ENCODE data around the gene NPLOC4. TPM values are rescaled to one million over a fixed set of nuclear protein-coding genes. Genes with fewer than 3 reads are reported as not detected.
A peak's percentile ranks its signal among the peaks of the same experiment; 100 is the strongest.

NPLOC4 gene
- total RNA-seq, 1 donor from 2014 or later = 102 TPM

DNA sequence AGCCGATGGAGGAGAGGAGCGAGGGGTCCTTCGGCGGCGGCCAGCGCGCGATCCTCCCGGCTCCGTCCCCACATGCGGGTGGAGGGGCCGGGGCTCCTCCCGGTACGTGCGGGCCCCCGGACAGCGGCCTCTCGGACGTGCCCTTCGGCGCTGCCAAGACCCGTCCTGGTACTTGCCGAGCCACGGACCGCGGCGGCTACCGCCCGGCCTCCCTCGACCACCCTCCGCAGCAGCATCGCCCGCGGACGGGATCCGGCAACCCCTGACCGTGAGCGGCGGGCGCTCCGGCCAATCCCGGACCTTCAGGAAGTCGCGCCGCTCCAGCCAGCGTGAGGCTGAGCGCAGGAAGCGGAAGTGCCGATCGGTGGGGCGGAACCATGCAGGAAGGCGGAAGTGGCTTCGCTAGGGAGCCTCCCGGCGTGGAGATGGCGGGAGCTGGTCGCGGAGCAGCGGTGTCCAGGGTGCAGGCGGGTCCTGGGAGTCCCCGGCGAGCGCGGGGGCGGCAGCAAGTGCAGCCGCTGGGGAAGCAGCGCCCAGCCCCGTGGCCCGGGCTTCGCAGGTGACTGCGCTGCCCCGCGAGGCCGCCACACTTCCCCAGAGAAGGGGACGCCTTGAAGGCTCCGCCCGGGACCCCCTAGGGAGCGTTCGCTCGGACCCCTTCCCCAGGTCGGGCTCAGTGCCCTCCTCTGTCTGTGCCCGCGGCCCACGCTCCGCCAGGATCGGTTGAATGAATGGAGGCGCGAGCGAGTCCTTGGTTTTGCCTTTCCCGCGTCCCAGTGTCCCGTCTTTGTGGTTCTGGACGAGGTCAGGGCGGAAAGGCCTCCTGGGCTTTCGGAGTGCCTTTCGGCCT lies 29.7 kb upstream of the NPLOC4 start, which contains the start of the genes CCDC137 and OXLD1:
CCDC137 (plus strand) TSS at position 396 of the 850 bp plus-strand sequence; CDS start at position 426, 30 bp downstream.
OXLD1 (minus strand) TSS at position 264 of the 850 bp plus-strand sequence; CDS start at position 236, 28 bp downstream.
- Mint-ChIP-seq H3K36me3 (ENCODE audit: insufficient read depth) (peaks cover 8% of the 10 kb centered on the region), H3K27ac (peak within 1 kb of the TSS; percentile 96), H3K4me1 (ENCODE audit: low read depth) (peaks cover 18% of the 10 kb centered on the region), H3K27me3 (no peaks in the 10 kb centered on the region), H3K4me3 (ENCODE audit: low read depth) (peak within 1 kb of the TSS; percentile 96), H3K9me3 (ENCODE audit: low read depth) (no peaks in the 10 kb centered on the region)
- TF ChIP-seq, protein P1, sequence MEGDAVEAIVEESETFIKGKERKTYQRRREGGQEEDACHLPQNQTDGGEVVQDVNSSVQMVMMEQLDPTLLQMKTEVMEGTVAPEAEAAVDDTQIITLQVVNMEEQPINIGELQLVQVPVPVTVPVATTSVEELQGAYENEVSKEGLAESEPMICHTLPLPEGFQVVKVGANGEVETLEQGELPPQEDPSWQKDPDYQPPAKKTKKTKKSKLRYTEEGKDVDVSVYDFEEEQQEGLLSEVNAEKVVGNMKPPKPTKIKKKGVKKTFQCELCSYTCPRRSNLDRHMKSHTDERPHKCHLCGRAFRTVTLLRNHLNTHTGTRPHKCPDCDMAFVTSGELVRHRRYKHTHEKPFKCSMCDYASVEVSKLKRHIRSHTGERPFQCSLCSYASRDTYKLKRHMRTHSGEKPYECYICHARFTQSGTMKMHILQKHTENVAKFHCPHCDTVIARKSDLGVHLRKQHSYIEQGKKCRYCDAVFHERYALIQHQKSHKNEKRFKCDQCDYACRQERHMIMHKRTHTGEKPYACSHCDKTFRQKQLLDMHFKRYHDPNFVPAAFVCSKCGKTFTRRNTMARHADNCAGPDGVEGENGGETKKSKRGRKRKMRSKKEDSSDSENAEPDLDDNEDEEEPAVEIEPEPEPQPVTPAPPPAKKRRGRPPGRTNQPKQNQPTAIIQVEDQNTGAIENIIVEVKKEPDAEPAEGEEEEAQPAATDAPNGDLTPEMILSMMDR (IDR thresholded peaks at IDR 0.05; ENCODE audit: unreplicated experiment) = no peak
- DNase-seq (ENCODE audit: low spot score, unreplicated experiment) = peak; percentile 90

- H3K4me1 Mint-ChIP-seq (ENCODE audit: low read depth) = peaks cover 18% of the 10 kb centered on the region
- TF ChIP-seq, protein P1 (IDR thresholded peaks at IDR 0.05; ENCODE audit: unreplicated experiment) = no peak
- DNase-seq (ENCODE audit: low spot score, unreplicated experiment) = no peak
- no peaks in the 10 kb centered on the region for H3K27me3 Mint-ChIP-seq
- H3K4me3 Mint-ChIP-seq (ENCODE audit: low read depth) = peak overlapping the region; percentile 96
- H3K36me3 Mint-ChIP-seq (ENCODE audit: insufficient read depth) = peaks cover 6% of the 10 kb centered on the region
- H3K9me3 Mint-ChIP-seq (ENCODE audit: low read depth) = no peaks in the 10 kb centered on the region
- H3K27ac Mint-ChIP-seq = peak overlapping the region; percentile 96
These were observed 29.1 kb upstream of the NPLOC4 start for GRCh38 chr17:81666092-81666341.

- no peak for DNase-seq (ENCODE audit: low spot score, unreplicated experiment)
These were observed 28.5 kb upstream of the NPLOC4 start for GRCh38 chr17:81665205-81666091.

DNA sequence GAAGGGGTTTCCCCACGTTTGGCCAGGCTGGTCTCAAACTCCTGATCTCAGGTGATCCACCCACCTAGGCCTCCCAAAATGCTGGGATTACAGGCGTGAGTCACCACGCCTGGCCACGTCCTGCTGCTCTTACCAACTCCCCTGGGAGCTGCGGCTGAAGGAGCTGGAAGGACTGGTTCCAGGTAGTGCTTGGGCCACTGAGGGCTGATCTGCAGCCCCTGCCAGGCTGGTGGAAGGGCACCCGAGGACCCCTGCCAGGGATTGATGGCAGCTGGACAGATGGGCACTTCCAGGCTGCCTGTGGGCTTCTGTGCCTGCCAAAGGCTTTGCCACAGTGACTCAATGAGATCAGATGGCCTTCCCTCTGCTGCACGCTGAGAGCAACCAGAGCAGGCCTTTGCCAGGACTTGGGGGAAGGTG lies 27.1 kb upstream of the NPLOC4 start:
- H3K27ac Mint-ChIP-seq = no peak overlapping the region
- peak overlapping the region; percentile 26 for H3K4me3 Mint-ChIP-seq (ENCODE audit: low read depth)
- H3K27me3 Mint-ChIP-seq = no peaks in the 10 kb centered on the region
- H3K36me3 Mint-ChIP-seq (ENCODE audit: insufficient read depth) = peaks cover 5% of the 10 kb centered on the region
- no peak for DNase-seq (ENCODE audit: low spot score, unreplicated experiment)
- H3K4me1 Mint-ChIP-seq (ENCODE audit: low read depth) = peaks cover 18% of the 10 kb centered on the region
- TF ChIP-seq, protein P1 (IDR thresholded peaks at IDR 0.05; ENCODE audit: unreplicated experiment) = no peak
- H3K9me3 Mint-ChIP-seq (ENCODE audit: low read depth) = no peaks in the 10 kb centered on the region

More at GRCh38 chr17:81665205-81666091, 28.5 kb upstream of the NPLOC4 start:
- peak overlapping the region; percentile 96 for H3K4me3 Mint-ChIP-seq (ENCODE audit: low read depth)
- peaks cover 18% of the 10 kb centered on the region for H3K4me1 Mint-ChIP-seq (ENCODE audit: low read depth)
- TF ChIP-seq, protein P1 (IDR thresholded peaks at IDR 0.05; ENCODE audit: unreplicated experiment) = no peak
- no peaks in the 10 kb centered on the region for H3K9me3 Mint-ChIP-seq (ENCODE audit: low read depth)
- peak overlapping the region; percentile 96 for H3K27ac Mint-ChIP-seq
- peaks cover 6% of the 10 kb centered on the region for H3K36me3 Mint-ChIP-seq (ENCODE audit: insufficient read depth)
- no peaks in the 10 kb centered on the region for H3K27me3 Mint-ChIP-seq

DNA sequence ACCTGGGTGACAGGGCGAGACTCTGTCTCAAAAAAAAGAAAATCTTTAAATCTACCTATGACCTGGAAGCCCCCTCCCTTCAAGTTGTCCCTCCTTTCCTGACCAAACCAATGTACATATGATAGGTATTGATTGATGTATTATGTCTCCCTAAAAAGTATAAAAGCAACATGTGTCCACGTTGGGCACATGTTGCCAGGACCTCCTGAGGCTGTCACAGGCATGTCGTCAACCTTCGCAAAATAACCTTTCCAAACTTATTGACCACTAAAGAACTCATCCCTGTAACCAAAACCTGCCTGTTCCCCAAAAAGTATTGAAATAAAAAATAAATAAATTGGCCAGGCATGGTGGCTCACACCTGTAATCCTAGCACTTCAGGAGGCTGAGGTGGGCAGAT lies 25.1 kb upstream of the NPLOC4 start:
- Mint-ChIP-seq H3K27ac (no peak overlapping the region), H3K4me3 (ENCODE audit: low read depth) (no peak overlapping the region), H3K36me3 (ENCODE audit: insufficient read depth) (no peaks in the 10 kb centered on the region), H3K4me1 (ENCODE audit: low read depth) (peaks cover 8% of the 10 kb centered on the region), H3K9me3 (ENCODE audit: low read depth) (no peaks in the 10 kb centered on the region), H3K27me3 (no peaks in the 10 kb centered on the region)
- TF ChIP-seq, protein P1 (IDR thresholded peaks at IDR 0.05; ENCODE audit: unreplicated experiment) = no peak
- no peak for DNase-seq (ENCODE audit: low spot score, unreplicated experiment)

All from progenitor cell of endocrine pancreas (in vitro differentiated cells).